ENCODE measurements around the gene CLDN9.

The CLDN9 gene

GRCh38 chr16:3012828-3013420 is at the start of gene CLDN9:
Gene CLDN9 (plus strand): TSS chr16:3012923. CDS start chr16:3013363, 440 bp downstream.
- TF ChIP-seq ESRRG (CRISPR knock-in tag; IDR thresholded peaks at IDR 0.05) (no peak), BACH2 (CRISPR knock-in tag; IDR thresholded peaks at IDR 0.05; ENCODE audit: borderline replicate concordance) (no peak), ZFP3 (CRISPR knock-in tag; IDR thresholded peaks at IDR 0.05) (no peak), ISL1 (CRISPR knock-in tag; IDR thresholded peaks at IDR 0.05) (no peak), TCF4 (CRISPR knock-in tag; IDR thresholded peaks at IDR 0.05; ENCODE audit: borderline replicate concordance) (no peak), PPARA (CRISPR knock-in tag; IDR thresholded peaks at IDR 0.05; ENCODE audit: borderline replicate concordance) (no peak), RARB (CRISPR knock-in tag; IDR thresholded peaks at IDR 0.05) (no peak), ZNF70 (CRISPR knock-in tag; IDR thresholded peaks at IDR 0.05) (no peak), ZNF8 (CRISPR knock-in tag; IDR thresholded peaks at IDR 0.05) (no peak), ARNTL (CRISPR knock-in tag; IDR thresholded peaks at IDR 0.05; ENCODE audit: borderline replicate concordance, low read depth) (no peak), SNAI2 (CRISPR knock-in tag; IDR thresholded peaks at IDR 0.05) (no peak), PATZ1 (CRISPR knock-in tag; IDR thresholded peaks at IDR 0.05; ENCODE audit: borderline replicate concordance) (no peak), TSHZ2 (CRISPR knock-in tag; IDR thresholded peaks at IDR 0.05) (no peak), OSR1 (CRISPR knock-in tag; IDR thresholded peaks at IDR 0.05) (no peak), ZC3H10 (CRISPR knock-in tag; IDR thresholded peaks at IDR 0.05) (no peak), ZFP30 (CRISPR knock-in tag; IDR thresholded peaks at IDR 0.05) (no peak)
- peak; percentile 8; the same call in 1 of the 3 replicates for ATAC-seq

GRCh38 chr16:2963074-2963722 is 49.5 kb upstream of the CLDN9 start:
- ATAC-seq = no peak; the same call in 2 of the 3 replicates
- TF ChIP-seq PATZ1 (CRISPR knock-in tag; IDR thresholded peaks at IDR 0.05; ENCODE audit: borderline replicate concordance) (no peak), TOX (CRISPR knock-in tag; IDR thresholded peaks at IDR 0.05; ENCODE audit: borderline replicate concordance) (no peak), RARB (CRISPR knock-in tag; IDR thresholded peaks at IDR 0.05) (no peak), CREB5 (CRISPR knock-in tag; IDR thresholded peaks at IDR 0.05; ENCODE audit: low read depth) (no peak), POU6F1 (CRISPR knock-in tag; IDR thresholded peaks at IDR 0.05; ENCODE audit: borderline replicate concordance, low read depth) (no peak)

All from SK-N-SH treated with all-trans-retinoic acid at 6 μM for 48 hours (cell line).